Right cardiac atrium (tissue), 5 donors: ENCODE results near the gene COTL1. TPM values are rescaled to one million over a fixed set of nuclear protein-coding genes. Genes with fewer than 3 reads are reported as not detected.
"Not testable (repeated sequence)": the region's sequence is repeated elsewhere in the genome, so short reads cannot be mapped to it uniquely, and the experiment has no call there.

ENCODE experiments used
- ATAC-seq, 2 donors: fragments of 200-7000 bp; cut with Tn5 transposase; one replicate each; pipeline versions ENCODE4 v1.8.0 to v1.9.1; 2020; ENCODE audit warnings: moderate library complexity in 2 of 2, mild to moderate bottlenecking in 1 of 2
- DNase-seq, 3 donors: peaks; one replicate each; pipeline ENCODE4 v3.0.0-alpha.2; 2020
- H3K27ac ChIP-seq: one replicate; pipeline ENCODE4 v1.5.1; 2013; ENCODE audit warnings: mild to moderate bottlenecking, low read length, control low read depth, moderate library complexity
- H3K27me3 ChIP-seq: one replicate; pipeline ENCODE4 v1.6.1; 2013; ENCODE audit not compliant: control insufficient read depth, insufficient read depth
- H3K4me1 ChIP-seq: one replicate; pipeline ENCODE4 v1.6.1; 2013; ENCODE audit warnings: low read length; ENCODE audit not compliant: control insufficient read depth, insufficient read depth
- H3K4me3 ChIP-seq: one replicate; pipeline ENCODE4 v1.5.1; 2013; ENCODE audit warnings: low read length, control low read depth
- H3K9me3 ChIP-seq: one replicate; pipeline ENCODE4 v1.6.1; 2013; ENCODE audit warnings: low read length; ENCODE audit not compliant: control insufficient read depth
- WGBS: extraction: QIAGEN DNeasy Blood & Tissue Kit; methylation state at CpG from one replicate; pipeline ENCODE4 v1.1.7; 2013; 5-methylcytosine and 5-hydroxymethylcytosine counted together
- intact Hi-C, 4 donors: fragments of 100-400 bp; cut with DNase I; formaldehyde crosslinking; loops; one replicate each; pipeline versions ENCODE4 v1.11.0 to v1.14.0; 2022 to 2023
- polyA plus RNA-seq: library from polyadenylated mRNA; stranded (reverse); fragments of 200-250 nt; gene quantifications from one replicate; pipeline ENCODE4 v1.2.3, GENCODE V29; 2013
- total RNA-seq, 4 donors: library from RNA; stranded (reverse); fragmentation: NEBNext Ultra II Directional; extraction: Animal tissue kit (Norgen Biotek cat#: 25700); gene quantifications; one replicate each; pipeline ENCODE4 v1.2.1, GENCODE V29; 2021
- donor health status: healthy with polysubstance abuse.
- donor health status: DM: no; HTN: yes; CAD: no.
- donor health status: DM: no; HTN: no; CAD: no.
- donor health status: DM: no; HTN: yes; CAD: no; lungs with severe emphysema.
- donor health status: DM: yes; HTN: yes; CAD: no.

COTL1 gene
- total and polyA plus RNA-seq, 5 donors, result 11.6 to 26.9 (median 21.8) TPM

- intact Hi-C loops, result no loop called here
Measured at GRCh38 chr16:84532855-84533486, 84.9 kb downstream of the COTL1 start.

GRCh38 chr16:84532291-84532724 lies 85.6 kb downstream of the COTL1 start:
- Histone ChIP-seq H3K9me3 (peaks cover 1% of the 10 kb centered on the region), H3K27ac (peak overlapping the region; percentile 28), H3K4me1 (peaks cover 15% of the 10 kb centered on the region), H3K27me3 (no peaks in the 10 kb centered on the region), H3K4me3 (no peak overlapping the region)
- peak; percentile 78 to 89 (median 87) for DNase-seq
- intact Hi-C loops, result no loop called here
- ATAC-seq, result peak; percentile 94 to 97
- WGBS, result 24% methylated on average over 10 of the region's 10 CpGs

More at GRCh38 chr16:84532855-84533486, 84.9 kb downstream of the COTL1 start:
- Histone ChIP-seq H3K27me3 (no peaks in the 10 kb centered on the region), H3K4me3 (no peak overlapping the region), H3K9me3 (peaks cover 1% of the 10 kb centered on the region), H3K27ac (peak overlapping the region; percentile 28), H3K4me1 (peaks cover 9% of the 10 kb centered on the region)
- ATAC-seq (peak; percentile 26 to 32), DNase-seq (no peak)
- WGBS, result 53% methylated on average over 11 of the region's 11 CpGs

- DNase-seq, result no peak
- Histone ChIP-seq H3K4me1 (peaks cover 15% of the 10 kb centered on the region), H3K27ac (peak overlapping the region; percentile 28), H3K27me3 (no peaks in the 10 kb centered on the region), H3K9me3 (peaks cover 1% of the 10 kb centered on the region), H3K4me3 (no peak overlapping the region)
- no peak for ATAC-seq
- intact Hi-C loops, result no loop called here
- 48% methylated on average over 9 of the region's 9 CpGs for WGBS
Measured at GRCh38 chr16:84531671-84532111, 86.2 kb downstream of the COTL1 start.

GRCh38 chr16:84530590-84530989 lies 87.3 kb downstream of the COTL1 start:
- Histone ChIP-seq H3K4me3 (no peak overlapping the region), H3K27me3 (no peaks in the 10 kb centered on the region), H3K27ac (no peak overlapping the region), H3K4me1 (peaks cover 15% of the 10 kb centered on the region), H3K9me3 (peaks cover 1% of the 10 kb centered on the region)
- no peak for DNase-seq
- intact Hi-C loops, result no loop called here
- 96% methylated on average over 5 of the region's 5 CpGs for WGBS
- ATAC-seq, result no peak

GRCh38 chr16:84529607-84530006 lies 88.3 kb downstream of the COTL1 start:
- H3K4me3 ChIP-seq, result no peak overlapping the region
- 100% methylated on average over 3 of the region's 3 CpGs for WGBS
- intact Hi-C loops, result no loop called here
- ATAC-seq (no peak), DNase-seq (no peak)
- H3K27ac ChIP-seq, result no peak overlapping the region
- H3K9me3 ChIP-seq, result peaks cover 1% of the 10 kb centered on the region
- peaks cover 15% of the 10 kb centered on the region for H3K4me1 ChIP-seq
- H3K27me3 ChIP-seq, result no peaks in the 10 kb centered on the region

GRCh38 chr16:84528322-84528721 lies 89.6 kb downstream of the COTL1 start:
- intact Hi-C loops, result no loop called here
- H3K27ac ChIP-seq, result no peak overlapping the region
- ATAC-seq (no peak), DNase-seq (no peak)
- H3K4me1 ChIP-seq, result peaks cover 15% of the 10 kb centered on the region
- H3K9me3 ChIP-seq, result peaks cover 1% of the 10 kb centered on the region
- H3K27me3 ChIP-seq, result no peaks in the 10 kb centered on the region
- H3K4me3 ChIP-seq, result no peak overlapping the region
- WGBS, result 91% methylated on average over 6 of the region's 6 CpGs

- H3K27me3 ChIP-seq, result no peaks in the 10 kb centered on the region
- DNase-seq, result peak in 2 of 3 donors; percentile 49 to 75
- no peak overlapping the region for H3K4me3 ChIP-seq
- peaks cover 15% of the 10 kb centered on the region for H3K4me1 ChIP-seq
- peak overlapping the region; percentile 73 for H3K27ac ChIP-seq
- no peak for ATAC-seq
- peaks cover 1% of the 10 kb centered on the region for H3K9me3 ChIP-seq
- intact Hi-C loops, result no loop called here
- 56% methylated on average over 11 of the region's 11 CpGs for WGBS
Measured at GRCh38 chr16:84527532-84528269, 90.2 kb downstream of the COTL1 start.

- Histone ChIP-seq H3K9me3 (no peaks in the 10 kb centered on the region), H3K27me3 (no peaks in the 10 kb centered on the region), H3K4me1 (peaks cover 13% of the 10 kb centered on the region), H3K4me3 (peak overlapping the region; percentile 0), H3K27ac (peak overlapping the region; percentile 73)
- 27% methylated on average over 29 of the region's 29 CpGs for whole genome bisulfite sequencing
- intact Hi-C loops, result no loop called here
- DNase-seq, result peak in 1 of 3 donors; percentile 78
- peak; percentile 49 for ATAC-seq
Measured at GRCh38 chr16:84526794-84527531, 90.9 kb downstream of the COTL1 start.

- H3K27ac ChIP-seq, H3K4me3 ChIP-seq, DNase-seq, ATAC-seq, H3K9me3 ChIP-seq, H3K4me1 ChIP-seq, intact Hi-C loops, H3K27me3 ChIP-seq: not testable (repeated sequence)
- 83% methylated on average over 18 of the region's 21 CpGs for WGBS
Measured at GRCh38 chr16:84524941-84525581, 92.8 kb downstream of the COTL1 start.

GRCh38 chr16:84524346-84524920 lies 93.4 kb downstream of the COTL1 start:
- Histone ChIP-seq H3K4me3 (no peak overlapping the region), H3K27ac (no peak overlapping the region), H3K9me3 (no peaks in the 10 kb centered on the region), H3K4me1 (peaks cover 7% of the 10 kb centered on the region), H3K27me3 (no peaks in the 10 kb centered on the region)
- no peak for ATAC-seq
- intact Hi-C loops, result no loop called here
- no peak for DNase-seq
- 90% methylated on average over 14 of the region's 14 CpGs for WGBS
